IPS DF 4.7 (cell line): ENCODE results near the gene GAA.
A peak's percentile ranks its signal among the peaks of the same experiment; 100 is the strongest.

ENCODE experiments used
- DNase-seq: peaks from one replicate; pipeline ENCODE4 v3.0.0-alpha.2; 2013; ENCODE audit warnings: low spot score; ENCODE audit errors: extremely low read depth

Gene GAA

DNA sequence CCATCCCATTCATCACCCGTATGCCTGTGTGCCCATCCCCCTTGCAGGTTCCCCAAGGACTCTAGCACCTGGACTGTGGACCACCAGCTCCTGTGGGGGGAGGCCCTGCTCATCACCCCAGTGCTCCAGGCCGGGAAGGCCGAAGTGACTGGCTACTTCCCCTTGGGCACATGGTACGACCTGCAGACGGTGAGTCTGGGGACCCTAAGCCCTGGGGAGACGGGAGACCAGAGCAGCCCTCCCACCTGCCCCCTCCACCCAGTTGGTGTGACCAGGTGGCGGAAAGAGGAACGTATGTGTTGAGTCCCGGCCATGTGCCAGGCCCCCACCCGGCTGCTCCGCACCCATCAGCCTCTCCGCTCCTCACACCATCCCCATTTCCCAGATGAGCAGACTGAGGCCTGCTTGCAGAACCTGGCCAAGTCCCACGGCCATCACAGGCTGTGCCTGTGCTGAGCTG lies 15.6 kb downstream of the GAA start:
- no peak for DNase-seq

DNA sequence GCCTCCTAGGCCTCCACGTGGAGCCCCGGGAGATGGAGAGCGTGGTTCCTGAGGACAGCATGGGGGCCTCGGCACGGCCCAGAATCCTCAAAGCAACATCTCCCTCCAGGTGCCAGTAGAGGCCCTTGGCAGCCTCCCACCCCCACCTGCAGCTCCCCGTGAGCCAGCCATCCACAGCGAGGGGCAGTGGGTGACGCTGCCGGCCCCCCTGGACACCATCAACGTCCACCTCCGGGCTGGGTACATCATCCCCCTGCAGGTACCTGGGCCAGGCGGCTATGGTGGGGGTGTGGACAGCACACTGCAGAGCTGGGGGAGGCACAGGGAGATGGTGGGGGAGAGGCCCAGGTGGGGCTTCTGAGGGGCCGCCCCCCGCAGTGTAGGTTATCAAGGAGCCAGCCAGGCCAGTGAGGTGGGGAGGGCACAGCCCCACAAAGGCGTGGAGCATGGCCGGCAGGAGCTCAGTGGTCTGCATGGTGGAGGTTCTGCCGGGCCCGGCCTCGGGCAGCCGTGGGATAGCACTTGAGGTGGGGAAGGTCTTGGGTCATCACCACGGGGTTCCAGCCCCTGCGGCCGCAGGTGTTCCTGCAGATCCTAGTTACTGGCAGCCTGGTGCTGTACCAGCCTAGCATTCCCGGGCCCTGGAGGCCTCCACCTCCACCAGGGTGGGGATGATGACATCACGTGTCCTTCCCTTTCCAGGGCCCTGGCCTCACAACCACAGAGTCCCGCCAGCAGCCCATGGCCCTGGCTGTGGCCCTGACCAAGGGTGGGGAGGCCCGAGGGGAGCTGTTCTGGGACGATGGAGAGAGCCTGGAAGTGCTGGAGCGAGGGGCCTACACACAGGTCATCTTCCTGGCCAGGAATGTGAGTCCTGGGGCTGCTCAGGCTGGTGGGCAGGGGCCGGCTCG lies 16.4 kb downstream of the GAA start:
- no peak for DNase-seq

DNA sequence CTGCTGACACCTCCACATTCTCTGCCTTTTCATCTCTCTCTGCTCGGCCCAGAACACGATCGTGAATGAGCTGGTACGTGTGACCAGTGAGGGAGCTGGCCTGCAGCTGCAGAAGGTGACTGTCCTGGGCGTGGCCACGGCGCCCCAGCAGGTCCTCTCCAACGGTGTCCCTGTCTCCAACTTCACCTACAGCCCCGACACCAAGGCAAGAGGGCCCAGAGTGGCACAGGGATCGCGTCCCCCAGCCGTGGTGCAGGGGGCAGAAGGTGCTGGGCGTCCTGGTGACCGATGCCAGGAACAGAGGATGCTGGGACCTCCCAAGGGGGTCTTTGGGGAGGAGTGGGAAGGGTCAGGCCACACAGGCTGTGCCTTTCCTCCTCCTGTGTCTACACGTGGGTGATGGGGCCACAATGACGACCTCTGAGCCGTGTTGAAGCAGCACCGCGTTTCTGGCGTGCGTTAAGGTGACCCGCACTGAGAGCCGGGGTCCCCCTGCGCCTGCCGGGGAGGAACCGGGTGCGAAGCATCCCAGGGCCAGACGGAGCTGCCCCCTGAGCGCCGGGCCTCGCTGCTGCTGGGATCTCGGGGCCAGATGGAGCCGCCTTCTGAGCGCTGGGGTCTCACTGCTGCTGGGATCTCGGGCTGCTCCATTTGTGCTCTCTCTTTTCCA lies 17.4 kb downstream of the GAA start:
- DNase-seq = no peak

DNA sequence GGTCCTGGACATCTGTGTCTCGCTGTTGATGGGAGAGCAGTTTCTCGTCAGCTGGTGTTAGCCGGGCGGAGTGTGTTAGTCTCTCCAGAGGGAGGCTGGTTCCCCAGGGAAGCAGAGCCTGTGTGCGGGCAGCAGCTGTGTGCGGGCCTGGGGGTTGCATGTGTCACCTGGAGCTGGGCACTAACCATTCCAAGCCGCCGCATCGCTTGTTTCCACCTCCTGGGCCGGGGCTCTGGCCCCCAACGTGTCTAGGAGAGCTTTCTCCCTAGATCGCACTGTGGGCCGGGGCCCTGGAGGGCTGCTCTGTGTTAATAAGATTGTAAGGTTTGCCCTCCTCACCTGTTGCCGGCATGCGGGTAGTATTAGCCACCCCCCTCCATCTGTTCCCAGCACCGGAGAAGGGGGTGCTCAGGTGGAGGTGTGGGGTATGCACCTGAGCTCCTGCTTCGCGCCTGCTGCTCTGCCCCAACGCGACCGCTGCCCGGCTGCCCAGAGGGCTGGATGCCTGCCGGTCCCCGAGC lies 17.9 kb downstream of the GAA start:
- DNase-seq = no peak

DNA sequence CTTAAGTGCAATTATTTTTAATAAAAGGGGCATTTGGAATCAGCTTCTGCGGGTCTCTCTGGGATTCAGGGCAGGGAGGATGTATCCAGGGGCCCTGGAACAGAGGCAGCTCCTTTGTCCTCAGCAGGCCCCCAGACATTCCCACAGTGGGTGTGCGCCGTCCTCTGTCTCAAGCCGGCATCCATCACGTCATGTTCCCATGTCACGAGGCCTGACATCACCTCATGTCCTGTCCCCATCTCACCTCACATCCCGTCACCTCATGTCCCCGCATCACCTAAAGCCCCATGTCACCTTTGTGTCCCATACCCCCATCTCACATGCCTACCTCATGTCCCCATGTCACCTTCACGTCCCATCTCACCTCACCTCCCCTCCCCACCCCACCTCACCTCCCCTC lies 18.5 kb downstream of the GAA start:
- DNase-seq = no peak

DNA sequence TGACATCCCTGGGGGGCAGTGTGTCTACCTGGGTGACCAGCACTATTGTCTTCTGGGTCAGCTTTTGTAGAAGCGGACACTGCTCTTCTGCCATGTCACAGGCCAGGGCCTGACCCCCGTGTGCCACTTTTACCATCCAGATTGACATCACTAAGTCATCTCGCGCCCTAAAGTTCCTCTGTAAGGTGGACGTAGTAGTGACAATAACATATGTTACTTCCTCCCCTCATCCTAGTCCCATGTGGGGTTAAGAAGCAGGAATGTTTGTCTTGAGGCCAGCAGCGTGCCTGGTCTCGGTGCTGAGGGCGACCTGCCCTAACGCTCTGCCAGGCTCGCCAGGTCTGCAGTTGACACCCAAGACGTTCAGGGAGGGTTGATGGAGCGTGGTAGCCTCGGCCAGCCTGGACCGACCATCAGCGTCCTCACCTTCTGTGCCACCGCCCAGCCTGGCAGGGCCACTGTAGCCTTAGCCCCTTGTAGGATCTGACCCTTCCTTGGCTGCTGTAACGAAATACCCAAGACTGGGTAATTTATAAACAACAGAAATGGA lies 20.7 kb downstream of the GAA start:
- DNase-seq = no peak

DNA sequence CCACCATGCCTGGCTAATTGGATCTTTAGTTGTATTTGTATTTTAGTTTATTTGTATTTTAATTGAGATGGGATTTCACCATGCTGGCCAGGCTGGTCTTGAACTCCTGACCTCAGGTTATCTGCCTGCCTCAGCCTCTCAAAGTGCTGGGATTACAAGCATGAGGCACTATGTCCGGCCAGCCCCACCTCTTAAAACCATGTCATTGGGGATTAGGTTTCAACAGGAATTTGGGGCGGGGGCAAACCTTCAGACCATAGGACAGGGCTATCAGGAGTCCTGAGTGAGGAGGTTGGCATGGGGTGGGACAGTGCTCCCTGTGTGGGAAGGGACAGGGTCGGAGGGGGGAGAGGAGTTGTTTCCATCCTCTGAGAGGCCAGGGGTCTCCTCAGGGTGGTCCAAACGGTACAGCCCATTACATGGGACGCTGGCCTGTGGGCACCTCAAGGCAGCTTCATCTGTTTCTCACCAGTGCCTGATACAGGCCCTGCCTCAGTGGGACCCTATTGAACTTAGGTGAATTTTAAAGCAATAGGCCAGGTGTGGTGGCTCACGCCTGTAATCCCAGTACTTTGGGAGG lies 21.6 kb downstream of the GAA start:
- DNase-seq = no peak

DNA sequence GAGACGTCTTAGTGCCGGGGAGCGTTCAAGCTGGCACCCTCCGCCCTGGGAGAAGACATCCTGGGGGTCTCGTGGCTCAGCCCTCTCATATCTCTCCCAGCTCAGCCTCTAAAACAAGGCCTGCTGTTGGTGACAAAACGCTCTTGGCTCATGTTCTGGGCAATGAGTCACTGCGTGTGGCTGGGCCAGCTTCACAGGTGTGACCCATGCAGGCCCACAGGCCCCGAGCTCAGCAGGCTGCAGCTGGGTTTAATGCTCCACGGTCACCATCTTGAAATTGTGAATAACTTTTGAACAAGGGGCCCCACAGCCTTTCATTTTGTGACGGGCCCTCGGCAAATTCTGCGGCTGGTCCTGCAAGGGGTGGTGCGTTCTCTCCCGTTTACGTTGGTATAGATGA lies 22.4 kb downstream of the GAA start:
- no peak for DNase-seq

DNA sequence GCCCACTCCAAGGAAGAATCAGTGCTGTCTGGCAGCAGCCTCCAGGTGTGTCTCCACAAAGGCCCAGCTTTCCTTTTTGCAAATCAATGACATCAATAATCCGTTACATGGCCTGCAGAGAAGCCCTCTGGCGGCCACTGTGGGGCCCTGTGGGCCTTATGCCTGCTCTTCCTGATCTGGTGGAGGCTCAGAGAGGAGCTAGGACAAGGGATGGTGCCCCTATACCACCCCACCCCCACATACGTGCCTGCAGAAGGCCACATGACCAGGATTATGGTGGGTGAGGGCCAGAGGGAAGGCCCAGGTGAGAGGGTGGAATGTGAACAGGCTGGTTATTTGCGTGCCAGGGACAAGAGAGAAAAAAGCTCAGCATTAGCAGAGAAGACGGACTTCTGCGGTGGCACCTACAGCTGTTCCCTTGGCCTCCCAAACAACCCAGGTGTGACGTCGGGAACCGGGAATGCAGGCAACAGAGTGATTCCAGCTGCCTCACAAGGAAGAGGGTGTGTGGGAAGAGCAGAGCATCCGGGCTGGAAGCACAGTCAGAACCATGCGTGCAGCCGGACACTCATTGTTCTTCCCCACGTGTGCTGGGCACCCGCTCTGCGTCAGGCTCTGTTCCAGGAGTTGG lies 23.1 kb downstream of the GAA start:
- DNase-seq = peak; percentile 41

DNA sequence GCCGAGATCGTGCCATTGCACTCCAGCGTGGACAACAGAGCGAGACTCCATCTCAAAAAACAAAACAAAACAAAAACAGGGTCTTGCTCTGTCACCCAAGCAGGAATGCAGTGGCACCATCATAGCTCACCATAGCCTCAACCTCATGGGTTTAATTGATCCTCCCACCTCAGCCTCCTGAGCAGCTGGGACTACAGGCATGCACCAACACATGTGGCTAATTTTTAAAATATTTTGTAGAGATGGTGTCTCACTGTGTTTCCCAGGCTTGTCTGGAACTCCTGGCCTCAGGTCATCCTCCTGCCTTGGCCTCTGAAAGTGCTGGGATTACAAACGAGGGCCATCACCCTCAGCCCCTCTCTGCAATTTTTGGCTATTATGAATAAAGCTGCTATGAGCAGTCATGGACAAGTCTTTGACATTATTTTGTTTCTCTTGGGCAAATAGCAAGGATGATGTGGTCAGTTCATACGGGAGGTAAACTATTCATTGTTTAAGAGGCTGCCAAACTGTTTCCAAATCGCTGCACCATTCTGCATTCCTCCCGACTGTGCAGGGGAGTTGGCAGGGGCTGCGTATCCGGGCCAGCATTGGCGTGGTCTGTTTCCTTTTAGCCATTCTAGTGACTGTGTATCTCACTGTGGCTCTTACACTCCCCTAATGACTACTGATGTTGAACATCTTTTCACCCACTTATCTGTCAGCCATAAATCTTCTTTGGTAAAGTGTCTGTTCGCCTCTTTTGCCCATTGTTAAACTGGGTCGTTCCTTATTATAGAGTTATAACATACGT lies 24.5 kb downstream of the GAA start:
- DNase-seq = no peak

DNA sequence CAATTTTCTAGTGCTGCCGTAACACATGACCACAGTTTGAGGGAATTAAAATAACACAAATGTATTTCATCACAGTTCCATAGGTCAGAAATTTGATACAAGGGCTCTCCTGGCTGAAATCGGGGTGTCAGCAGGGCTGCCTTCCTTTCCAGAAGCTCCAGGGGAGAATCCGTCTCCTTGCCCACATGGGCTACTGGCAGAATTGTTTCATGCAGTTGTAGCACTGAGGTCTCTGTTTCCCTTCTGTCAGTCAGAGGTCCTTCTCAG lies 25.0 kb downstream of the GAA start:
- DNase-seq = no peak

DNA sequence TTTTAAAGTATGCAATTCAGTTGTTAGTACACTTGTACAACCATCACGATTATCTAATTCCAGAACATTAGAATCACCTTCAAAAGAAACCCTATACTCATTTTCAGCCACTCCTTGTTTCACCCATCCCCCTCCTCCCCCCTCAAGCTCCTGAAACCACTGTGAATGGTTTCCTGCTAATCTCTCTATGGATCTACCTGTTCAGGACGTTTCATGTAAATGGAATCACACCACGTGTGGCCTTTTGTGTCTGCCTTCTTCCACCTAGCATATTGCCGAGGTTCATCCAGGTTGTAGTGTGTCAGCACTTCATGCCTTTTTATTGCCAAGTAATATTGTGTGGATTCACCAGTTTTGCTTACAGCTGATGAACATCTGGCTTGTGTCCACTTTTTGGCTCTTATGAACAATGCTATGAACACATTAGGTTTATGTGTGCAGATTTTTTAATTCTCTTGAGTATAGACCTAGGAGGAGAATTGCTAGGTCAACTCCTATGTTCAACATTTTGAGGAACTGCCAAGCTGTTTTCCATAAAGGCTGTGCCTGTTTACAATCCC lies 27.7 kb downstream of the GAA start:
- DNase-seq = no peak

DNA sequence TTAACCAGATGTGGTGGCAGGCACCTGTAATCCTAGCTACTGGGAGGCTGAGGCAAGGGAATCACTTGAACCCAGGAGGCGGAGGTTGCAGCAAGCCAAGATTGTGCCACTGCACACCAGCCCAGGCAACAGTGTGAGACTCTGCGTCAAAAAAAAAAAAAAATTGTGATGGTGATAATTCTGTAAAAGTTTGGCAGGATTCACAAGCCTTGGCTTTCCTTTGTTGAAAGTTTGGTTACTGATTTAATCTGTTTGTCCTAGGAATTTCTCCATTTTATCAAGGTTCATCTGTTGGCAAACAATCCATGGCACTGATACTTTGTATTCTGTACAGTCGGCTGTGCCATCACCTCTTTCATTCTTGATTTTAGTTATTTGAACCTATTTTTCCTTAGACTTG lies 29.6 kb downstream of the GAA start:
- DNase-seq = no peak

DNA sequence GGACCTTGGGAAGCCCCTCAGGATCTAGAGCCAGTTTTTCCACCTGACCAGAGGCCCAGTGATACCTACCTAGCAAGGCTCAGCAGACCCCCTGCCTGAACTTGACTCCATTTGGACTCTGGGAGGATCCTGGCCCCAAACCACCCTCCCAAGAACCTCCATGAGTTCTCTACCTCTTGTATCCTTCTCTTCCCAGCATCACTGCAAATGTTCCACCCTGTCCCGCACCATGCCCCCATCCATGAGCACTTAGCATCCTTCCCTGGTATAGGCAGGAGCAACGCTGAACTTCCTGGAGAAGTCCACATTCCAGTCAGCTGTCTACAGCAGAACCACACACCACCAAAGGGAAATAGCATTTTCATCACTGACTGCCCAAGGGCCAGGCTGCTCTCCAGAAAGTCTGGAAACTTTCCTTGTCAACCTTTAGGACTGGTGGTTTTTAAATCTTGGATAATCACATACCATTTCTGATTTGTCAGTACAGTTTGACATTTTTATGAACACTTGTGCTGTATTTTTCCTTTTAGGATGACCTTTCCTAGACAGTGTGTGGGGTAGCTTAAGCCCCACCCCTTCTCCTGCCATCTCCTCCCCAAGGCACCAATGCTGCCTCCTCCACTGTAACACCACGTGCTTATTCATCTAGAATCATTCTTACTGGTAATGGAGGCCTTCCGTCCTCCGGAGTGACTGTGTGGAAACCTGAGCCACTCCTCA lies 31.7 kb downstream of the GAA start:
- no peak for DNase-seq

DNA sequence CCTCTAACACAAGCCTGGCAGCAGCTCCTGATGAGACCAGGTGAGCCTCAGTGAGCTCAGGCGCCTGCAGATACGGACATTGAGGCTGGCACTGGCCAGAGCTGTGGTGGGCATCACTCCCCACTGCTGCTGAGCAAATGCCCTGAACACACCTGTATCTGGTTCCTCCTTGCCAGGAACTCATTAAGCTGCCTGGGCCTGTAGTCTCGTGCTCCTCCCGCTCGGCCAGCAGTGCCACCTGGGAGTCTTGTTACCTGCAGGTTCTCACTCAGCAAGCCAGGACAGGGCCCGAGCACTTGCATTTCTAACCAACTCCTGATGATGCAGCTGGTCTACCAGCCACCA lies 32.2 kb downstream of the GAA start:
- DNase-seq = no peak

DNA sequence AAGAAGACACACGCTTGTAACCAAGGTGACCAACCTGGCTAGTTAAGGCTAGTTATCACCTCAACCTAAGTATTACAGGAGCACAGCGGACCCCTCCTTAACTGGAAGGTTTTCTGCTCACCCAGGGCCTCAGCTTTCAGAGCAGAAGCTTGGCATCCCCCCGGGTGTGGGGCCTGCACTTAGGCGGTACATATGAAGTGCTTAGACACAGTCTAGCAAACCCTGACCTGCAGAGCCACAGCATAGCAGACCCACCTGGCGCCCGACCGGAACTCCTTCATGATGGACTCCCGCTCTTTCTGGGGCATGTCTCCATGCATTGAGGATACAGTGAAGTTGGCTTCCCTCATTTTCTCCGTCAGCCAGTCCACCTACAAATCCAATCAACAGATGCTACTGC lies 35.8 kb downstream of the GAA start:
- no peak for DNase-seq

DNA sequence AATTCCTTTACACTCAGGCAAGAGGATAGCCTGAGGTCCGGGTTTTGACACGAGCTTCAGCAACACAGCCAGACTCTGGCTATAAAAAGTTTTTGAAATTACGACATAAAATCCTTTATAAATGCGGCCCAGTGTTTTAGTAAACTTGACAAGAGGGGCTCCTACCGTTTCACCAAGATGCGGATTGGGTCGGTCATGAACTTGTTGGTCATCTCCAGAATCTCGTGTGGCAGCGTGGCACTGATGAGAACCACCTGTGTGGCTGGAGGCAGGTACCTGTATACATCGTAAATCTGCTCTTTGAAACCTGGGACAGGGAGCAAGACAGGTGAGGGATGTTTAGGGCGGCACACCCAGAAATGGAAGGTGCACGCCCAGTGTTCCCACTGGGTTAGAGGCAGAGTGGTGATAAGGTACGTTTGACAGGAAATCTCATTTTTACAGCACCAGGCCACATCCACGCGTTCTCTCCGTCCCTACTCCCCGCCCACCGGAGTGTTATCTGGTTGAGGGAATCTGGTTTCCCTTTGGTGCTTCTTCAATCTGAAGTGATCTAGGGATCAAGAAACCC lies 37.6 kb downstream of the GAA start:
- DNase-seq = no peak

DNA sequence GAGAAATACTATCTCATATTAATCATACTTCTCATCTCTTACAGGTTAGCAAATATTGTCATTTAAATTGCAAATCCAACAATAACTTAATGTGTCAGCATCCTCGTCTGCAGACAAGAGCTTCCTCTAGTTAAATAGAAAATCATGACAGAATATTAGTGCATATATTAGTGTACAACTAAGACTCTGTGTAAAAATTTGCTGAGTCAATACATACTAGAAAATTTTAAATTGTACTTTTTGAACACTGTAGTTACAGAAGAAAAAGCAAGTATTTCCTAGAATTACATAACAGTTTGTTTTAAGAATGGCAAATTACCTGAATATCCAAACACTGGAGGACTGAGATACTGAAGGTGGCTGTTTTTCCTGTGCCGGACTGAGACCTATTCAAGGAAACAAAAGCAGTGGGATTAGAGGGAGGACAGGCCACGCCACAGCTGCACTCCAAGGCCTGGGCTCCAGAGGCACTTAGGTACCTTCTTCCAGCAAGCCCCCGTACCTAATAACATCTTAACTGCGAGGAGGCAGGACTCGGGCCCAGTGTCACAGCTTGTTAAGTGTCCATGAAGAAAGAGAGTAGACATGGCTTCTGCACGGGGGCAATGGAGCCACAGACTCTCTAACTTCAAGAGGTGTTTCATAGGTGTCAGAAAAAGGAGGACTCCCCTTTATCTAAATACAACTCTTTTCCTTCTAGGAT lies 40.2 kb downstream of the GAA start:
- no peak for DNase-seq

DNA sequence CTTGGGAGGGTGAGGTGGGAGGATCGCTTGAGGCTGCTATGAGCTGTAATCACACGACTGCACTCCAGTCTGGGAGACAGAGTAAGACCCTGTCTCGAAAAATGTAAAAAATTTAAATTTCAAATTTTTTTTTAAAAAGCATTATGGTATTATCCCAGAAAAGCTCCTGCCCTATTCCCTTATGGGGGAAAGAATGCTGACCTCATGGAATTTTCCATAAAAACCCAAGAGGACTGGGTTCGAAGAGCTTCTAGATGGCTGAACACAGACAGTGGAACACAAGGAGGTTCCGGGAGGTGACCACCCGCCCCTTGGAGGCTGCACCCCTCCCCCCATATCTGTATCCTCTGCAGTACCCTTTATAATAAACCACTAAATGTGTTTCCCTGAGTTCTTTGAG lies 41.5 kb downstream of the GAA start:
- no peak for DNase-seq
